HG03439 (cell line): ENCODE data around the gene ERAL1.
A peak's percentile ranks its signal among the peaks of the same experiment; 100 is the strongest.
"Not testable (repeated sequence)": the region's sequence is repeated elsewhere in the genome, so short reads cannot be mapped to it uniquely, and the experiment has no call there.

ENCODE experiments used
- ATAC-seq: cut with Tn5 transposase; IDR thresholded peaks from one replicate; pipeline ENCODE4 v1.9.1; 2021; ENCODE audit warnings: mild to moderate bottlenecking, moderate library complexity; ENCODE audit not compliant: unreplicated experiment

The ERAL1 gene

GRCh38 chr17:28854457-28855335, at the start of gene ERAL1:
TSS of gene ERAL1 (plus strand) at chr17:28855016. CDS start at chr17:28855035, 19 bp downstream.
- ATAC-seq, result peak; percentile 88

- no peak for ATAC-seq
Measured at GRCh38 chr17:28807925-28808634, 46.7 kb upstream of the ERAL1 start.

GRCh38 chr17:28810437-28810836, 44.4 kb upstream of the ERAL1 start:
- ATAC-seq, result no peak

- no peak for ATAC-seq
Measured at GRCh38 chr17:28811651-28812090, 43.1 kb upstream of the ERAL1 start.

- peak; percentile 97 for ATAC-seq
Measured at GRCh38 chr17:28812091-28812747, 42.6 kb upstream of the ERAL1 start.

GRCh38 chr17:28812748-28813377, 42.0 kb upstream of the ERAL1 start:
- ATAC-seq, result no peak

- ATAC-seq, result no peak
Measured at GRCh38 chr17:28816540-28816939, 38.3 kb upstream of the ERAL1 start.

- no peak for ATAC-seq
Measured at GRCh38 chr17:28818819-28819221, 36.0 kb upstream of the ERAL1 start.

- no peak for ATAC-seq
Measured at GRCh38 chr17:28819582-28819981, 35.2 kb upstream of the ERAL1 start.

- ATAC-seq, result no peak
Measured at GRCh38 chr17:28827672-28828071, 27.1 kb upstream of the ERAL1 start.

GRCh38 chr17:28828294-28829040, 26.3 kb upstream of the ERAL1 start:
- no peak for ATAC-seq

- ATAC-seq, result no peak
Measured at GRCh38 chr17:28834420-28834819, 20.4 kb upstream of the ERAL1 start.

- not testable (repeated sequence) for ATAC-seq
Measured at GRCh38 chr17:28836541-28836940, 18.3 kb upstream of the ERAL1 start.

GRCh38 chr17:28839221-28839620, 15.6 kb upstream of the ERAL1 start:
- no peak for ATAC-seq

- peak; percentile 12 for ATAC-seq
Measured at GRCh38 chr17:28841901-28842281, 12.9 kb upstream of the ERAL1 start.

- ATAC-seq, result peak; percentile 73
Measured at GRCh38 chr17:28842282-28843012, 12.4 kb upstream of the ERAL1 start, which contains the start of gene FAM222B. TSS of gene FAM222B (minus strand) at chr17:28842790. CDS start at chr17:28766667, 76,123 bp downstream.

GRCh38 chr17:28843816-28844148, 11.0 kb upstream of the ERAL1 start:
- no peak for ATAC-seq

GRCh38 chr17:28846231-28846630, 8.6 kb upstream of the ERAL1 start:
- ATAC-seq, result no peak

- not testable (repeated sequence) for ATAC-seq
Measured at GRCh38 chr17:28846699-28847098, 8.1 kb upstream of the ERAL1 start.

GRCh38 chr17:28848667-28849066, 6.1 kb upstream of the ERAL1 start:
- not testable (repeated sequence) for ATAC-seq
